ENCODE measurements around the gene HINFP. TPM values are rescaled to one million over a fixed set of nuclear protein-coding genes. Genes with fewer than 3 reads are reported as not detected.

The HINFP gene
- total RNA-seq, 2 donors from 2014 or later: 43.8 to 44.8 TPM

GRCh38 chr11:119145551-119145950 lies 24.2 kb downstream of the HINFP start:
- Mint-ChIP-seq H3K27ac (no peak overlapping the region), H3K9me3 (no peaks in the 10 kb centered on the region), H3K4me1 (peaks cover 15% of the 10 kb centered on the region), H3K4me3 (no peak overlapping the region), H3K27me3 (ENCODE audit: insufficient read depth) (peaks cover 41% of the 10 kb centered on the region), H3K36me3 (ENCODE audit: low read depth) (no peaks in the 10 kb centered on the region)
- Histone ChIP-seq H3K27me3 (ENCODE audit: control insufficient read depth, insufficient read depth, low read length, poor library complexity, severe bottlenecking) (peaks cover 27% of the 10 kb centered on the region), H3K27ac (ENCODE audit: low read depth, low read length) (no peak overlapping the region), H3K36me3 (ENCODE audit: control insufficient read depth, insufficient read depth, low read length) (no peaks in the 10 kb centered on the region), H3K9me3 (ENCODE audit: control insufficient read depth, low read length) (no peaks in the 10 kb centered on the region), H3K9ac (ENCODE audit: extremely low read depth, low read length, poor library complexity, severe bottlenecking) (no peak overlapping the region), H3K4me3 (ENCODE audit: low read length) (no peak overlapping the region), H3K4me1 (ENCODE audit: control insufficient read depth, insufficient read depth, low read length) (peaks cover 10% of the 10 kb centered on the region)
- WGBS, 2 experiments (ENCODE audit: insufficient coverage in 1 of 2, insufficient read length in 1 of 2): 0 to 73% methylated on average over 1 to 3 of the region's 3 CpGs
- no peak for TF ChIP-seq CTCF (conservative IDR thresholded peaks at IDR 0.05)
- no peak for DNase-seq

- H3K4me1 Mint-ChIP-seq: peaks cover 15% of the 10 kb centered on the region
- Histone ChIP-seq H3K27me3 (ENCODE audit: control insufficient read depth, insufficient read depth, low read length, poor library complexity, severe bottlenecking) (peaks cover 45% of the 10 kb centered on the region), H3K9ac (ENCODE audit: extremely low read depth, low read length, poor library complexity, severe bottlenecking) (no peak overlapping the region), H3K36me3 (ENCODE audit: control insufficient read depth, insufficient read depth, low read length) (no peaks in the 10 kb centered on the region), H3K9me3 (ENCODE audit: control insufficient read depth, low read length) (no peaks in the 10 kb centered on the region), H3K4me3 (ENCODE audit: low read length) (no peak overlapping the region), H3K4me1 (ENCODE audit: control insufficient read depth, insufficient read depth, low read length) (peaks cover 10% of the 10 kb centered on the region), H3K27ac (ENCODE audit: low read depth, low read length) (no peak overlapping the region)
- H3K27ac Mint-ChIP-seq: no peak overlapping the region
- H3K27me3 Mint-ChIP-seq (ENCODE audit: insufficient read depth): peaks cover 58% of the 10 kb centered on the region
- 26 to 56% methylated on average over 4 to 6 of the region's 6 CpGs for WGBS, 2 experiments (ENCODE audit: insufficient coverage in 1 of 2, insufficient read length in 1 of 2)
- H3K4me3 Mint-ChIP-seq: peak overlapping the region; percentile 61
- no peaks in the 10 kb centered on the region for H3K9me3 Mint-ChIP-seq
- DNase-seq: peak; percentile 68
- no peaks in the 10 kb centered on the region for H3K36me3 Mint-ChIP-seq (ENCODE audit: low read depth)
- no peak for TF ChIP-seq CTCF (conservative IDR thresholded peaks at IDR 0.05)
Measured at GRCh38 chr11:119147604-119148333, 26.4 kb downstream of the HINFP start.

- H3K9ac ChIP-seq (ENCODE audit: extremely low read depth, low read length, poor library complexity, severe bottlenecking): no peak overlapping the region
- peaks cover 45% of the 10 kb centered on the region for H3K27me3 ChIP-seq (ENCODE audit: control insufficient read depth, insufficient read depth, low read length, poor library complexity, severe bottlenecking)
- no peak overlapping the region for H3K27ac Mint-ChIP-seq
Measured at GRCh38 chr11:119148720-119149017, 27.3 kb downstream of the HINFP start.

More at GRCh38 chr11:119148720-119149017, 27.3 kb downstream of the HINFP start:
- Mint-ChIP-seq H3K9me3 (no peaks in the 10 kb centered on the region), H3K27me3 (ENCODE audit: insufficient read depth) (peaks cover 58% of the 10 kb centered on the region), H3K36me3 (ENCODE audit: low read depth) (no peaks in the 10 kb centered on the region), H3K4me3 (peak overlapping the region; percentile 61), H3K4me1 (peaks cover 15% of the 10 kb centered on the region)
- no peak overlapping the region for H3K27ac ChIP-seq (ENCODE audit: low read depth, low read length)
- DNase-seq: no peak
- H3K4me1 ChIP-seq (ENCODE audit: control insufficient read depth, insufficient read depth, low read length): peaks cover 10% of the 10 kb centered on the region
- peak overlapping the region; percentile 76 for H3K4me3 ChIP-seq (ENCODE audit: low read length)
- 0% methylated on average over 1 to 15 of the region's 16 CpGs for WGBS, 2 experiments (ENCODE audit: insufficient coverage in 1 of 2, insufficient read length in 1 of 2)
- no peak for TF ChIP-seq CTCF (conservative IDR thresholded peaks at IDR 0.05)
- no peaks in the 10 kb centered on the region for H3K36me3 ChIP-seq (ENCODE audit: control insufficient read depth, insufficient read depth, low read length)
- no peaks in the 10 kb centered on the region for H3K9me3 ChIP-seq (ENCODE audit: control insufficient read depth, low read length)
